Measurements from ENCODE around the gene GARIN5A.

The GARIN5A gene

DNA sequence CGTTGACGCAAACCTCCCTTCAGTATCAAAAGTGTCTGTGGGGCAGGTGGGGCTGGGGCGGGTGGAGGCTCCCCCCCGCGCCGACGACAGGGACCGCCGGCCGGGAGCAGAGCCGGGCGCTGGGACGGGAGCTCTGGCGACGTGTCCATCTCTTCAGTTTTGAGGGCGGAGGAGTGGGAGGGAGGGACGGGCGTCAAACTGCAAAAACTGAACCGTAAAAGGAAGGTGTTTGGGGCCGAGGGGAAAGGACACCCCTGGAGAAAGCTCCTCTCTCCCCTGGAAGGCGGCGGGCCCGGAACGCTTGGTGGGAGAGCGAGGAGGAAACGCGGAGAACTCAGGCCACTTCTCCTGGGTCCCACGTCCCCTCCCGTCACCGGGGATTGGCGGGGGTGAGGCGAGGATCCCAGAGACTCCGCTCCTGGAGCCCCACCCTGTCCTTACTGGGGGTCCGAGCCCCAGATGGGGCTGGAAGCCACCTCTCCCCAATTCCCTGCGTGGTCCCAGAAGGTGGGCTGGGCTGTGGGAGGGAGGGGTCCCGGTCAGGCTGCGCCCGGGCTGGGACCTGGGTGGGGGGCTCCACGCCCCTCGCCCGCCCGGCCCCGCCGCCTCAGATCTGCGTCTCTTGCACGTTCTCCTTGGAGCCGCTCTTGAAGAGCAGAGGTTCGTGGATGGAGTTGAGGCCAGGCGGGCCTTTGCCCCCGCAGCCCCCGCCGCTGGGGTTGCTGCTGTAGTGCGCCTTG, 40.5 kb upstream of the GARIN5A start:
- in situ Hi-C loops (cut with HindIII; ENCODE audit: low sequenced_read_pairs), result no loop called here
- TF ChIP-seq, protein P1, sequence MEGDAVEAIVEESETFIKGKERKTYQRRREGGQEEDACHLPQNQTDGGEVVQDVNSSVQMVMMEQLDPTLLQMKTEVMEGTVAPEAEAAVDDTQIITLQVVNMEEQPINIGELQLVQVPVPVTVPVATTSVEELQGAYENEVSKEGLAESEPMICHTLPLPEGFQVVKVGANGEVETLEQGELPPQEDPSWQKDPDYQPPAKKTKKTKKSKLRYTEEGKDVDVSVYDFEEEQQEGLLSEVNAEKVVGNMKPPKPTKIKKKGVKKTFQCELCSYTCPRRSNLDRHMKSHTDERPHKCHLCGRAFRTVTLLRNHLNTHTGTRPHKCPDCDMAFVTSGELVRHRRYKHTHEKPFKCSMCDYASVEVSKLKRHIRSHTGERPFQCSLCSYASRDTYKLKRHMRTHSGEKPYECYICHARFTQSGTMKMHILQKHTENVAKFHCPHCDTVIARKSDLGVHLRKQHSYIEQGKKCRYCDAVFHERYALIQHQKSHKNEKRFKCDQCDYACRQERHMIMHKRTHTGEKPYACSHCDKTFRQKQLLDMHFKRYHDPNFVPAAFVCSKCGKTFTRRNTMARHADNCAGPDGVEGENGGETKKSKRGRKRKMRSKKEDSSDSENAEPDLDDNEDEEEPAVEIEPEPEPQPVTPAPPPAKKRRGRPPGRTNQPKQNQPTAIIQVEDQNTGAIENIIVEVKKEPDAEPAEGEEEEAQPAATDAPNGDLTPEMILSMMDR (IDR thresholded peaks at IDR 0.05; ENCODE audit: low read depth, low read length), result no peak
- DNase-seq (ENCODE audit: low read depth, low spot score), result no peak
- no peak overlapping the region for H3K4me3 ChIP-seq (ENCODE audit: low read depth, low read length)

DNA sequence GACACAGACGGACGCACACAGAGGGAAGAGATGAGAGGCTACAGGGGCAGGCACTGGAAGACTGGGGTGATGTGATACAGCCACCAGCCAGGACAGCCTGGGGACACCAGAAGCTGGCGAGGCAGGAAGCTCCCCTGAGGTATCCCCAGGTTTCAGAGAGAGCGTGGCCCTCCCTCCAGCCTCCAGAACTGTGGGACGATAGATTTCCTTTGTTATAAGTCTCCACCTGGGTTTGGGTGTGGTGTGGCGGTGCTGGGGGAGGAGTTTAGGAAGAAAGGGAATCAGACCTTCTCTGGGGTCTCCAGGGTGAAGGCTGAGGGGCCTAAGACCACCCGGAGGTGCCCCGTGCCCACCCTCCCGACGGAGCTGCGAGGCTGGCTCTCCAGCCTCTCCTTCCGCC, 39.8 kb upstream of the GARIN5A start:
- no peak overlapping the region for H3K4me3 ChIP-seq (ENCODE audit: low read depth, low read length)
- TF ChIP-seq, protein P1 (IDR thresholded peaks at IDR 0.05; ENCODE audit: low read depth, low read length), result no peak
- DNase-seq (ENCODE audit: low read depth, low spot score), result no peak
- in situ Hi-C loops (cut with HindIII; ENCODE audit: low sequenced_read_pairs), result no loop called here

DNA sequence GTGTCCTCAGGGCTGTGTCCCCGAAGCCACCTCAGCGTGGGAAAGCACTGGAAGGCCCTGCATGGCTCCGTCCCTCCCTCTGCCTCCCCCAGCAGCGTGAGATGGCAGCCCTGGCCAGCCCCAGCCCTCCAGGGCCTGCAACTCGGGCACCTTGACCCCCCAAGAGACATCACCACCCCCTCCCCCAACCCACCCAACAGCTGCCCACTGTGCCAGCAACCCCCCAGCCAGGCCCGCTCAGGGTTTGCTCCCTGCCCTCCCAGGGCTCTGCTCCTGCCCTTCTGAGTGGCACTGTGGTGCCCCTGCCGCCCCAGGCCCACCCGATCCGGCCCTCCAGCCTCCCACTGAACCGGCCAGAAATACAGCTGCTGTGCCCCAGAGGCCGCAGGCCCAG, 38.5 kb upstream of the GARIN5A start:
- H3K4me3 ChIP-seq (ENCODE audit: low read depth, low read length), result no peak overlapping the region
- in situ Hi-C loops (cut with HindIII; ENCODE audit: low sequenced_read_pairs), result no loop called here
- no peak for DNase-seq (ENCODE audit: low read depth, low spot score)
- TF ChIP-seq, protein P1 (IDR thresholded peaks at IDR 0.05; ENCODE audit: low read depth, low read length), result no peak

DNA sequence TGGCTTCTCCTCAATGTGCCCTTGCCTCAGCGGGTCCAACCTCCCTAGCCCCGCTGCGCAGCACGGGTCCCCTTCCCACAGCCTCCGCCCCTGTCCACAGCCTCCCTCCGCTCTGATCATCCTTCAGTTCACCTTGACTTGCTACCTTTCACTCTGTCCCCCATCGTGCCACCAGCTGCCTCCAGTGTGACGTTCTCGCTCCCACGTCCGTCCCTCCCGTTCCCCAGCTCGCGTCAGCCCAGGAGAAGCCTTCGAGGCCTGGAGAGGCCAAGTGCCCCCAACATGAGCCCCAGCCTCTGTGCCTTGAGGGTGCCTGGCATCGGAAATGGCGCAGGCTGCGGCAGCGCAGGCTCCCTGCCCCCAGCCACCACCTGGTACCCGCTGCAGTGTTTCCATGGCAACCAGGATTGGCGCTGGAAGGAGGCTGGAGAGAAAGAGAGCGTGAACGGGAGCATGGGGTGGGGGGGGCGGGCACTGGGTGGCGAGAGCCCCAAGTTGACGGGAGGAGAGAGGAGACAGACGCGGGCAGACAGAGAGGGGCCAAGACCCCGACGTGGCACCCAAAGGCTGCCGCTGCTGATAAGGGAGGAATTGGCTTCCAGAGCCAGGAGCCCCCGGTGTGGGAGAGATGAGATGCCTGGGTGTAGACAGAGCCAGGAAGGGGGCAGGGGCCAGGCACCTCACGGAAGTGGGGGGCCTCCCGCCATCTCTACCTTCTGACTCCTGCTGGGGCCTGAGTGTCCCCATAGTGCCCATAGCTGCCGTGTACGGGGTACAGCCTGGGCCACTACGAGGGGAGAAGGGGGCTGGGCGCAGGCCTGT, 37.9 kb upstream of the GARIN5A start:
- TF ChIP-seq, protein P1 (IDR thresholded peaks at IDR 0.05; ENCODE audit: low read depth, low read length), result no peak
- in situ Hi-C loops (cut with HindIII; ENCODE audit: low sequenced_read_pairs), result no loop called here
- no peak overlapping the region for H3K4me3 ChIP-seq (ENCODE audit: low read depth, low read length)
- no peak for DNase-seq (ENCODE audit: low read depth, low spot score)

DNA sequence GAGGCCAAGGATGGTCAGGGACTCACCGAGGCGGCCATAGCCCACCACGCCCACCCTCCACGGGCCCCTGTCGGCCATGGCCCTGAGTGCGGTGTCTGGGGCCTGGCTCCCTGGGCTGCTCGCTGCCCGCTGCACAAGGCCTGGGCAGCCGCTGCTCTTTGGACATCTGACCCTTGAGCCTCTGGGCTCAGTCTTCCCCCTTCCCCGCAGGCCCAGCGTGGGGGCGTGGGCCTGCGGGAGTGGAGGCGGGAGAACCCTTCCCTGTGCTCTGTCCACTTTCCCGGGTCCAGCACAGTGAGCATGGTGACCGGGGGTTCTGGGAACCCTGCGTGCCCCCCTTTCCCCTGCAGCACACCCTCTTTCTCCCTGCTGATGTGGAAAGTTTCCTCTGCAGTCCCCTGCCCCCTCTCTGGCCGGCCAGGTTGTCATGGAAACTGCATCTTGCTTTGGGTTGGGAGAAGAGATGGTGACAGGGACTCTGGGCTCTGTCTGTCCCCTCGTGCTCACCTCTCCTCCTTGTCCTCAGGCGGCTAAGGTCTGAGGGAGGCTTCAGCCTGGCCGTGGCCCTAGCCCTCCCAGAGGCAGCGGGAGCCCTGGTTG, 37.2 kb upstream of the GARIN5A start, which contains the start of gene ASPDH:
TSS of gene ASPDH (minus strand) at position 168 of the 600 bp plus-strand sequence. CDS start at position 78, 90 bp downstream.
- no peak within 1 kb of the TSS for H3K4me3 ChIP-seq (ENCODE audit: low read depth, low read length)
- no peak for DNase-seq (ENCODE audit: low read depth, low spot score)
- TF ChIP-seq, protein P1 (IDR thresholded peaks at IDR 0.05; ENCODE audit: low read depth, low read length), result no peak
- in situ Hi-C loops (cut with HindIII; ENCODE audit: low sequenced_read_pairs), result no loop called here

DNA sequence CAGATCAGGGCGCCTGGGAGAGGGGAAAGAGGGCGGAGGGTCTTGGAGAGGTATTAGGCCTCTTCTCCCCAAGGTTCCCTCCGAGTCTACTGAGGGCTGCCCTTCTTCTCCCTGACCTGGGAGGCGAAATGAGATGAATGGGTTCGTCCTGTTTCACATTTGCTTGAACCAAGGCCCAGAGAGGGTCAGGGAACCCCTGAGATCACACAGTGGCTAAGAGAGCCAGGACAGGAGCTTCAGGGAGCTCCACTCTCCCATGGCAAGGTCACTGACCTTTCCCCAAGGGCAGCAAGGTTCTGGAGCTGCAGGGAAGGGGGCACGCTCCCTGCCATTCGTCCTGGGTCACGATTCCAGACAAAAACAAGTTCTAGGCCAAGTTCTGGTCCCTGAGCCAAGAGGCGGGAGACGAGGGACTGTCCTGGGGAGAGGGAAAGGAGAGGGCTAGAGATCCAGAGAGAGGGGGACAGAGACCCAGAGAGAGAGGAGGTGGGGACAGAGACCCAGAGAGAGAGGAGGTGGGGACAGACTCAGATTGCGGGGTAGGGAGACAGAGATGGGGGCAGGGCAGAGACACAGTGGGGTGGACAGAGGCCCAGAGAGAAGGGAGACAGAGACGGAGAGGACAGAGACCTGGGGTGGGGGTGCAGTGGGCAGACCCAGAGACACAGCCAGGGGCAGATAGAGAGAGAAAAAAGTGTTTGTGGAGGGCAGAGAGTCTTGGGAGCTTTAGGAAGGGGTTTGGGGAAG, 36.5 kb upstream of the GARIN5A start:
- in situ Hi-C loops (cut with HindIII; ENCODE audit: low sequenced_read_pairs), result no loop called here
- no peak overlapping the region for H3K4me3 ChIP-seq (ENCODE audit: low read depth, low read length)
- DNase-seq (ENCODE audit: low read depth, low spot score), result no peak
- TF ChIP-seq, protein P1 (IDR thresholded peaks at IDR 0.05; ENCODE audit: low read depth, low read length), result no peak

Data from astrocyte of the spinal cord (primary cell).